ENCODE results near the gene PSMA7.
"Not testable (repeated sequence)": the region's sequence is repeated elsewhere in the genome, so short reads cannot be mapped to it uniquely, and the experiment has no call there.

The PSMA7 gene

DNA sequence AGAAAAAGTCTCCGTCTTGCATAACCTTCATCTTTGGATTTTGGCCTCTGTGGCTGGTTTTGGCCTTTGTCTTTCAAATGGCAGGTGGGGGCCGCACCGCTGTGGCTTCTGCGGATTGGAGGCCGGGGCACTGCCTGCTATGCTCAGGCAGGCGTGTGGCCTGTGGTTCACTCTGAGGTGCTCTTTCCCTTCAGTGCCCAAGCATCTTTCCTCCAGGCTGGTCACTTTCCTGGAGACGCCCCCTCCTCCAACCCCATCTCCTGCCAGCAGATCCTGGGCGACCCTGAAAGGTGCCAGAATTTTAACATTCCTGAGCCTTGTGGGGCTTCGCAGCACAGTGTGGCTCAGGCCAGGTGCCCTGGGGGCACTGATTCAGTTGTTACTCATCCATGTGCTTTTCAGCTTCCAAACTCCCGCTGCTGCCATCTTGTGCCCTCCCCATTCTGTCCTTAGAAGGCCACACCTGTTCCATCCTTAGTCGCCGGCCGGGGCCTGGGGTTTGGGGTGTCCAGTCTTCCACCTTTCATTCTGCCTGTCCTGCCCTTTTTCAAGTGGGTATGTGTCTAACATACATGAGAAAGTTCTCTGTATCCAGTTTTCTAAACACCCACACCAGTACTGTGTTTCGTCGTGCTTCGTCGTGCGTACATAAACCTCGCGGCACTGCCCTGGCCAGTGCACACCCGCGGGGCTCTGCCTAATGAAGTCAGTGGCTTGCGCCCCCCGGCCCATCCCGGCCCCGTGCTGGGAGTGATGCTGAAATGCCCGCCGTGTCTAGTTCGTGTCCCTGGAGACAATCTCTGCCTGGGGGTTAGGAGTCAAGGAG, 12.4 kb upstream of the PSMA7 start:
- DNase-seq (ENCODE audit: low read depth): no peak

- DNase-seq (ENCODE audit: low read depth): no peak
Measured at GRCh38 chr20:62151835-62152364, 8.7 kb upstream of the PSMA7 start.

DNA sequence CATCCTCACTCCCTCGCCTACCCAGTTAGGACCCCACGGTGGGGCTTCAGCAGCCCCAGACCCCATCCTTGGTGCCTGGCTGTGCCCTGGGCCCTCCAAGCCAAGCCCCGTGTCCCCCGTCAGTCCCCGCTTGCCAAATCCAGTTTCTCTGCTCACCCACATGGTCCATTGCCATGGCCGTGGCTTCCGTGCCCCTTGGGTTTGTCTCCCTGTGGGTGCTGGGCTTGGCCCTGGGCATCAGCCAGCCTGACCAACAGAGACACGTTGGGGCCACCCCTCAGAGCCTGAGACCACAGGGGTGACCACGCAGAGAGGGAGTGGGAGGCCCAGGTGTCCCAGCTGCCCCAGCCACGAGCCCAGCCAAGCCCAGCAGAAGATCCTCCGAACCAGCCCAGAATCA, 8.0 kb upstream of the PSMA7 start:
- no peak for DNase-seq (ENCODE audit: low read depth)

- DNase-seq (ENCODE audit: low read depth): no peak
Measured at GRCh38 chr20:62150310-62150575, 7.0 kb upstream of the PSMA7 start.

DNA sequence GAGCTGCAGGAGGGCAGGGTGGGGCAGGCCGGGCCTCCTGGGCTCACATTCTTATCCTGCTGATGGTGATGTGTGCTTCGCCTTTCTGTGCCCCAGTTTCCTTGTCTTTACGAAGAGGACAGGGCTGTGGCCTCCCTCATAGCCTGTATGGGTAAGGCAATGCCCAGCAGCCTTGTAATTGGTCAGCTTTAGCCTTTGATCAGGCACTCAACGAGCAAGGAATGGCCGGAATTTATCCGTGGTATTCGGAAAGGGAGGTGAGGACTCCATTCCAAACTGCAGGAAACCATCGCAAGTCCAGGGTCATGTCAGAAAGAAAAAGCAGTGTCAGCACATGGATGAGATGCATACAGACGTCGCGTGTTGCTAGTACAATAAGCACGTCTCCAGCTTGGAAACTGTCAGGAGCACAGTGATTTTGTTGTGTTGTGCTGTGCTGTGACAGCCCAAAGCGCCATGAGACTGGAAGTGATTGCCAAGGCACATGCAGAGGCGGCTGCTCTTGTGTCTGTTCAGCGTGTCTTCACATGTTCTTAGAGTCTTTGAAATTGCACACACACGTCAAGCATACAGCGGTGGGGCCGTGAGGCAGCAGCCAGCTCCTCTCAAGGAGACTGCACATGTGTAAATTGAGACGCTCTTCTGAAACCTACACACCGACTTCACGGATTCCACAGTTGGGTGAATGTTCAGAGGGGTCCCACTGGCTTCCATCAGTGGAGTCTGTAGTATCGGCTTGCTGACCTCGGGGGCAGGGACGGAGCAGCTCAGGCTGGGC, 6.5 kb upstream of the PSMA7 start:
- no peak for DNase-seq (ENCODE audit: low read depth)

- DNase-seq (ENCODE audit: low read depth): no peak
Measured at GRCh38 chr20:62148908-62149314, 5.7 kb upstream of the PSMA7 start.

DNA sequence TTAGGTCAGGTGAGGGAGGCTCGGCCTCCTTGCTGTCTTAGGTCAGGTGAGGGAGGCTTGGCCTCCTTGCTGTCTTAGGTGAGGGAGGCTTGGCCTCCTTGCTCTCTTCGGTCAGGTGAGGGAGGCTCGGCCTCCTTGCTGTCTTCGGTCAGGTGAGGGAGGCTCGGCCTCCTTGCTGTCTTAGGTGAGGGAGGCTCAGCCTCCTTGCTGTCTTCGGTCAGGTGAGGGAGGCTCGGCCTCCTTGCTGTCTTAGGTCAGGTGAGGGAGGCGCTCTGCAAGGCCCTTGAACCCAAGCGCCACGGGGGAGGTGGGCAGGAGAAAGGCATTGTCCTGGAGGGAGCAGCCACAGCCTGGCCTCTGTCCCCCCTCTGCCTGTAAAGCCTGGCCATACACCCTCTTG, 5.2 kb upstream of the PSMA7 start:
- not testable (repeated sequence) for DNase-seq (ENCODE audit: low read depth)

- no peak for DNase-seq (ENCODE audit: low read depth)
Measured at GRCh38 chr20:62147528-62147927, 4.3 kb upstream of the PSMA7 start.

- no peak for DNase-seq (ENCODE audit: low read depth)
Measured at GRCh38 chr20:62147125-62147524, 3.9 kb upstream of the PSMA7 start.

DNA sequence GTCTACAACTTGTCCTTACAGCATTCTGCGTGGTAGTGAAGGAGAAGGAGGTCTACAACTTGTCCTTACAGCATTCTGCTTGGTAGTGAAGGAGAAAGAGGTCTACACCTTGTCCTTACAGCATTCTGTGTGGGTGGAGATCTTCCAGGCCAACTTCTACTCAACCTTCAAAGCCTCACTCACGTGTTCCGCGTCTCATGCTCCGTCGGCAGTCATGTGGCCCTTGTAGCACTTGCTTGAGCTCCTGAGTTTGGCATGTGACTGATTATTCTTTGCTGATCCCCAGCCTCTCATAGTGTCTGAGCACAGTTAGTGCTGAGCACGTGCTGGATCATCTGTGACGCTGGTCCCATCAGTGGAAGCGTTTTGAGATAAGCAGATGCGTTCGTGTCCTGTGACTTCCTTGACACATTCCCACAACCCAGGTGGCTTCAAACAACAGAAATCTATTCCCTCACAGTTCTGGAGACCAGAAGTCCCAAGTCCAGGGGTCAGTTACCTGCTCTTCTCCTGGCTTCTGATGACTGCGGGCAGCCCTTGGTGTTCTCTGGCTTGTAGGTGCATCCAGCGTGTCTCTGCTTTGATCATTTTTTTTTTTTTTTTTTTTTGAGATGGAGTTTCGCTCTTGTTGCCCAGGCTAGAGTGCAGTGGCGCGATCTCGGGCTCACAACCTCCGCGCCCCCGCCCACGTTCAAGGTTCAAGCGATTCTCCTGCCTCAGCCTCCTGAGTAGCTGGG, 3.0 kb upstream of the PSMA7 start:
- DNase-seq (ENCODE audit: low read depth): no peak

- no peak for DNase-seq (ENCODE audit: low read depth)
Measured at GRCh38 chr20:62145688-62146018, 2.5 kb upstream of the PSMA7 start.

DNA sequence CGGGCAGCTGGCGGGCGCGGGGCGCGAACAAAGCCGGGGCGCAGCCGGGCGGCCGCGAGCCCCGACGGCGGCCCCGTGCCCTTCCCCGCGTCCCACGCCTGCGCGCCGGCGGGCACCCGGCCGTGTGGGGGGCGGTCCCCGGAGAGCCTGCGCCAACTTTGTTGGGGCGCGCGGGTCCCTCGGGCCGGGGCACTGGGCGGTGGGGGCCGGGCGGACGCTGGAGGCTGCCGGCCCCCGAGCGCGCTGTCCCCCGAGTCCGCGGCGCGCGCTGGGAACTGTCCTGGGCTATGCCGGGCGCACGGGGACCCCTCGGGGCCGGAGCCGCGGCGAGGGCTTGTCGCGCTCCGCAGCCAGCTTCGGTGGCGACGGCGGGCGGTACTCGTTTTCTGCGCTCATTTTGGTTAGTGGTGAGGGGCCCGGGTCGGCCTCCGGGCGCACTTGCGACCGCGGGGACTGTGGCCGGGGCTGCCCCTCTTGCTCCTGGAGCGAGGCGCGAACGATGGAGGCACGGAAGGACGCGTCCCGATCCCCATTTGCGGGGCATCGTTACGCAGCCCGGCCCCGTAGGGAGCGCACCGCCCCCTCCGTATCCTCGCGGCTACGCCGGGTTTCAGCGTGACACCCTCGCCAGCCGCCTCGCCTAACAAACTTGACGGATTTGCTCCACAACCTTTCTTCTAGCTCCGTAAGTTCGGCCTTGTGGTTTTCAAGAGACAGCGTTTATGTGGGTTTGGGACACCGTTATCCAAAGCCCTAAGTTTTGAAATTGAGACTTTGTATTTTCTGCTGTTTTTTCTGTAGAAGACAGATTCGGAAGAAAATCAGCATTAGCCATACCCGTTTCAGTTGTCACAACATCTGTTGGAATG, 997 bp upstream of the PSMA7 start:
- DNase-seq (ENCODE audit: low read depth): peak; percentile 63

- no peak for DNase-seq (ENCODE audit: low read depth)
Measured at GRCh38 chr20:62142252-62143080, 728 bp downstream of the PSMA7 start.

DNA sequence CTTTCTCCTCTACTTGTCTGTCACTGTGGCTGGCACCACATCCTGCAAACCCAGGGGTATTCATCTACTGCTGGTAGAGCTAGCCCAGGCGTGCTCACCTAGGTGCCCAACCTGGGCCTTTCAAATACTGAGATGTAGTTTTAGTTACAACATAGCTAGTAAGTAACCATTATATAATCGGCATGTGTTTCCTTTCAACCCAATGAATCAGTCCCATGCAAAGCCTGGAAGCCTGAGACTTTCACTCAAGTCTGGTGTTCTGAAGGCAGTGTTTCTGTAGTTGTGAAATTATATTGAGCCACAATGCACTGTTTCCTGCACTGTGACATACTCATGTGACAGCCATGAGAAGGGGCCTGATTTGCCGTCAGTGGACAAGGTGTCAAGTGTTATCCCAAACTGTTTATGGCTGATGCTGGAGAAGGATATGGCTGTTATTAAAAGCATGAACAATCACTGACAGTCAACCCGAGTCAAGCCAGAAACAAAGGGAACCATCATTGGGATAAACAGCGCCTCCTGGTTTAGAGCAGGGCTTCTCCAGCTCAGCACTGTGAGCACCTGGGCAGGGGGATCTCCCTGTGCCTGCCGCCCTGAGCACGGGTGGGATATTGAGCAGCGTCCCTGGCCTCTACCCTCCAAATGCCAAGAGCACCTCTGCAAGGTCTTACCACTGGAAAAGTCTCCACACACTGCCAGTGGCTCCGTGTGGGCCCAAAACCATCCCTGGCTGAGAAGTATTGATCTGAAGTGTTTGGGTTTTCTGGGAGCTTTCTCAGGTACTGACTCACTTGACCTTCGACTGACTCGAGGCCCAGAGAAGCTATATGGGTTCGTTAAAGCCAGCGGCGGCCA, 1.6 kb downstream of the PSMA7 start:
- peak; percentile 62 for DNase-seq (ENCODE audit: low read depth)

DNA sequence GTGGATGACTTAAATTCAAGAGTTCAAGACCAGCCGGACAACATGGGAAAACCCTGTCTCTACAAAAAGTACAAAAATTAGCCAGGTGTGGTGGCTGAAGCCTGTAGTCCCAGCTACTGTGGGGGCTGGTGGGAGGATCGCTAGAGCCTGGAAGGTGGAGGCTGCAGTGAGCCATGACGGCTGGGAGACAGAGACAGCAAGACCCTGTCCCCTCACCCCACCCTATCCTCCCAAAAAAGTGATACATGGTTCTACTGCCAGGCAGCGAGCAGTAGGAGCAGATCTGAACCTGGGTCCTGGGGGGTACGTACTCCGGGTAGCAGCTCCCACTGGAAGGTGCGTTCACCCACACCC, 2.2 kb downstream of the PSMA7 start:
- no peak for DNase-seq (ENCODE audit: low read depth)

GRCh38 chr20:62139636-62140035, 3.6 kb downstream of the PSMA7 start:
- DNase-seq (ENCODE audit: low read depth): no peak

DNA sequence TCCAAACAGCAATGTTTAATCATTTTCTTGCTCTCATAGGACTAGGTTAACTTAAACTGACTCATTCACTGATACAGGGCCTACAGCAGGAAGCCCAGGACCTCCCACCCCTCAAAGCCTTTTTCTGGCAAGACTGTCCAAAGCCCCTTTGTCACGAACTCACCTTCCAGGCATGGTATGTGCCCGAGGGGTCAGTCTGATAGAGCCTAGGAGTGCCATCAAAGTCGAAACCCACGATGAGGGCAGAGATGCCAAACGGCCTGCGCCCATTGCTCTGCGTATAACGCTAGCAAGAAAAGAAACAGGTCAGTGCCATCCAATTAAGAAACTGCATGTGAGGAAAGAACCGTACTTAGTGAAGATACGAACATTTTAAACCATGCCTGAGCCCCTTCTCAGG, 4.3 kb downstream of the PSMA7 start:
- DNase-seq (ENCODE audit: low read depth): no peak

DNA sequence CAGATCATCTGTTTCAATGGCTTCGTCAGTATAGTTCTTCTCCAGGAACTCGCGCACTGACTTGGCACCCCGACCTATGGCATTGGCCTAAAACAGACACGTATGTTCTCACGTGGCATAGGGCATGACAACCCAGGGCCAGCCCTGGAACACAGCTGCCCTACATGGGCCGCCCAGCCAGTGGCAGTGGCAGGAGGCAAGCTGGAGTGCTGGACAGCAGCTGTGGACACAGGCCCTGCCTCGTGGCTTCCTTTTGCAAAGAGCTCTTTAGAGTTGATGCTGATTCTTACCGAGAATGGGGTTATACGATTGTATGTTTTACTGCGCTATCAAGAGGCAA, 5.0 kb downstream of the PSMA7 start:
- no peak for DNase-seq (ENCODE audit: low read depth)

DNA sequence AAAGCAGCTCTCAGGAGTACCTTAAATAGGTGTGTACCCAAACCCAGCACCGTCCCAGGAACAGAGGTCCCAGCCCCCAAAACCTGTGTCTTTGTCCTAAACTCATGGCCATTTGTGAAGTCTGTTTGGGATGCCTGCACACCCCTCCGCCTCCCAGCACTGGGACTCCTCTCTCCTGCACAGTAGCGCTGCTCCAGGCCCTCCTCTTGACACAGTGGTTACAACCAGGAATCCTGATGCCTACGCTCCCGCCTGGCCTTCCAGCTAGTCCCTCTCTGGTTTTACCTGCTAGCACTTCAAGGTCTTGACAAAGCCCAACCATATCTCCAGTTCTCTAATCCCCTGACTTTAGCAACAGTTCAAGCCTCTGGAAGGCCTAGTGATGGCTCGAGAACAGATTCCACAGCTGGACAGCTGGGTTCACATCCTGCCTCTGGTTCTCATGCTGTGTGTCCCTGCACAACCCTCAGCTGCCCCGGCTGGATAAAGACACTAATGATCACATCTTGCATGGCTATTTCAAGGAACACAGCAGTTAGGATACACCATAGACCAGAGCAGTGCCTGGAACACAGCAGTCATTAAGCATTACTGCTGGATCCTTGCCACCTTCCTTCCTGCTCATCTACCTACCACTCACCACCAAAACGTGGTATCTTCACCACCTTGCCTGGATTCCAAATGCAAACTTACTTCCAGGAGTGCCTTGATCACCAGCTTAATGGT, 5.6 kb downstream of the PSMA7 start:
- no peak for DNase-seq (ENCODE audit: low read depth)

- no peak for DNase-seq (ENCODE audit: low read depth)
Measured at GRCh38 chr20:62137092-62137384, 6.2 kb downstream of the PSMA7 start.

Measured in amniotic epithelial cell (primary cell).